Immature natural killer cell (primary cell): ENCODE measurements around the gene KCNIP4. TPM values are rescaled to one million over a fixed set of nuclear protein-coding genes. Genes with fewer than 3 reads are reported as not detected.

Experiments
- DNase-seq, 3 donors: peaks; one replicate each; pipeline ENCODE4 v3.0.0; 2022; ENCODE audit warnings: mixed read lengths in 1 of 3
- H3K27ac Mint-ChIP-seq, 6 donors: one replicate each; pipeline ENCODE4 v1.8.0; 2020; ENCODE audit warnings: mixed read lengths in 6 of 6, mild to moderate bottlenecking in 5 of 6, inconsistent platforms in 4 of 6, moderate library complexity in 3 of 6
- H3K27me3 Mint-ChIP-seq, 3 donors: one replicate each; pipeline ENCODE4 v1.8.0; 2020 to 2021; ENCODE audit warnings: low read depth in 3 of 3, mild to moderate bottlenecking in 3 of 3, mixed read lengths in 3 of 3, moderate library complexity in 3 of 3, inconsistent platforms in 1 of 3
- H3K36me3 Mint-ChIP-seq, 3 donors: one replicate each; pipeline ENCODE4 v1.8.0; 2020; ENCODE audit warnings: mixed read lengths in 3 of 3, inconsistent platforms in 2 of 3, mild to moderate bottlenecking in 2 of 3
- H3K4me1 Mint-ChIP-seq, 2 donors: one replicate each; pipeline ENCODE4 v1.8.0; 2020; ENCODE audit warnings: inconsistent platforms in 2 of 2, mild to moderate bottlenecking in 2 of 2, mixed read lengths in 2 of 2, moderate library complexity in 1 of 2
- H3K4me3 Mint-ChIP-seq, 5 donors: one replicate each; pipeline ENCODE4 v1.8.0; 2020; ENCODE audit warnings: mild to moderate bottlenecking in 5 of 5, mixed read lengths in 5 of 5, inconsistent platforms in 3 of 5, moderate library complexity in 3 of 5
- H3K9me3 Mint-ChIP-seq, 6 donors: one replicate each; pipeline ENCODE4 v1.8.0; 2020; ENCODE audit warnings: mild to moderate bottlenecking in 6 of 6, mixed read lengths in 6 of 6, inconsistent platforms in 4 of 6, moderate library complexity in 3 of 6
- polyA plus RNA-seq, 3 donors: library from polyadenylated mRNA; unstranded; fragments of 300-500 nt; fragmentation: Illumina TruSeq; gene quantifications; one replicate each; pipeline ENCODE4 v1.2.3, GENCODE V29; 2021

The KCNIP4 gene
- polyA plus RNA-seq, 3 donors from 2014 or later = 0.10 TPM; not detected in 2

DNA sequence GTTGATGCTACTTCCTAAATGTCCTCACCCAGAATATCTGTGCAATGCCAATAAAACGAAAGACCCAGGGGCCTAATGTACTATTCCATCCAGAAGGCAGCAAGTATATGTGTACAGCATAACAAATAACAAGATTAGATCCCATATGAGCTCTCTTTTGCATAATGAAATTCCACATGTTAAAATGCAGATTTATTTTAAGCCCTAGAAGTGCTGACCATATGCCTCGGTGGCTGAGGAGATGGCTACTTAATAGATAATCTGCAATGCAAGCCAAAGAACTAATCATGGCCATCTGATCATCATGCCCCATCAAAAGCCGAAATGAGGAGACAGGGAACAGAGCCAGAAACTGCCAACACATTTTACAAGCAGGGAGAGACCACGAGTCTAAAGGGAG is 293.5 kb downstream of the KCNIP4 start:
- Mint-ChIP-seq H3K4me3 (no peak overlapping the region), H3K27ac (no peak overlapping the region), H3K9me3 (peaks cover 0 to 8% (median 0%) of the 10 kb centered on the region in 6 donors), H3K36me3 (no peaks in the 10 kb centered on the region), H3K4me1 (no peaks in the 10 kb centered on the region), H3K27me3 (peaks cover 0 to 2% (median 0%) of the 10 kb centered on the region in 3 donors)
- DNase-seq = no peak

DNA sequence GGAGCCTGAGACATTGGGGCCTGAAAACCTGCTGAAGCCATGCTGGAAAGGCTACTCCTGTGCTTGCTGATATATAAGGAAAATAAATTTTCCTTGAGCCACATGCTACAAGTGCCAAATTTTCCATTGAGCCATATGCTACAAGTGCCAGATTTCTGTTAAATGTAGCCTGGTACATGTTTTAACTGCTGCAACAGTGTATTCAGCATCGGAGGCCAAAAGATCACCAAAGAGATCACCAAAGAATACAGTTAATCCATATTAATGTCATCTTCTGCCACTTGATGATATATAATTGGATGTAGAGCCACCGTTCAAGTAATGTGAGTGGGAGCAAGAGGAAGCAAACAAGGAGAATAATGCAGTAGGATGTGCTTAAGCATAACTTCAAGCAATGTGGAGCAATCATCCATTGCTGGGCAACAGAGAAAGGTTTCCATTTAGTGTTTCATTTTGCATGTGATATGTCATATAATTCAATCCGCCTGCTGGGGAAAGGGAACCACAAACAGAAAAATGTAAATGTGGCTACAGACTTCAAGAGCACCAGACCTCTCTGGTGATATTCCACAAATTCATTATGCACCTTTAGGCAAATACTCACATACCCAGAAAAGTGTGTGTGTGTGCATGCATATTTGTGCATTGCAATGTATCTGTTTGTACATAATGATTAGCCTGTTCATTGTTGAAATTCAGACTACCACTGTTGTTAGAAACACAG is 295.9 kb downstream of the KCNIP4 start:
- DNase-seq = no peak
- Mint-ChIP-seq H3K36me3 (no peaks in the 10 kb centered on the region), H3K27ac (no peak overlapping the region)

DNA sequence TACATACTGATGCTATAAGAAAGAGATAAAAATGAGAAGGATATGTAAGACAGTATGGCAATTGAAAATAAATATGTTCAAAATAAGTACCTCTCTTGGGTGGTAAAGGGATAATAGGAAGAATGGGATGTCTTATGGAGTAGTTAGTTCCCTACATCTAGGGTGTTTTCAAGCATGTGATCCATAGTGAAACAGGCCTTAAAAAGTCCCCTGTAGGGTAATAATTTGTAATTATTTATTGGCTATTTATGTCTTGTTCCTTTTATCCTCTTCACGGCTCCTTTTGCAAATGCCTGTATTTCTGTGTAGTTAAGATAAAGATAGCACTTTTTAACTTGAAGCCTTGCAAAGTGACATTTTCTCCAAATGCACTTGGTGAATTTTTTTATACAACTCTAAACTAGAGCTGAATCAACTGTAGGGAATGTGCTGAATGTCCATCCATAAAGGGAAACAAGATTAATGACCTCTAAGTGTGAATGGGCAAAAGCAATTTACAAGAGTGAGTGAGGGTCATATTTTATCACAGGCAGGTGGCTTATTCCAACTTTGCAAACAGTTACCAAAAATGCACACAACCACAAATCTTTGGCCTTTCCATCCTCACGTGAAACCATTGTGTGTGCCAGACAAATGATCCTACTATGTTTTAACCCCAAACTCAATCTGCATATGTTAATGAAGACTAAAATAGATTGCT is 299.0 kb downstream of the KCNIP4 start:
- Mint-ChIP-seq H3K27ac (no peak overlapping the region), H3K36me3 (no peaks in the 10 kb centered on the region), H3K4me3 (no peak overlapping the region), H3K4me1 (no peaks in the 10 kb centered on the region), H3K9me3 (peaks cover 0 to 5% (median 2%) of the 10 kb centered on the region in 6 donors), H3K27me3 (no peaks in the 10 kb centered on the region)
- no peak for DNase-seq

More for the DNA sequence above, 295.9 kb downstream of the KCNIP4 start:
- H3K4me3 Mint-ChIP-seq = no peak overlapping the region
- H3K4me1 Mint-ChIP-seq = no peaks in the 10 kb centered on the region
- peaks cover 0 to 2% (median 0%) of the 10 kb centered on the region in 3 donors for H3K27me3 Mint-ChIP-seq
- peaks cover 0 to 4% (median 0%) of the 10 kb centered on the region in 6 donors for H3K9me3 Mint-ChIP-seq

DNA sequence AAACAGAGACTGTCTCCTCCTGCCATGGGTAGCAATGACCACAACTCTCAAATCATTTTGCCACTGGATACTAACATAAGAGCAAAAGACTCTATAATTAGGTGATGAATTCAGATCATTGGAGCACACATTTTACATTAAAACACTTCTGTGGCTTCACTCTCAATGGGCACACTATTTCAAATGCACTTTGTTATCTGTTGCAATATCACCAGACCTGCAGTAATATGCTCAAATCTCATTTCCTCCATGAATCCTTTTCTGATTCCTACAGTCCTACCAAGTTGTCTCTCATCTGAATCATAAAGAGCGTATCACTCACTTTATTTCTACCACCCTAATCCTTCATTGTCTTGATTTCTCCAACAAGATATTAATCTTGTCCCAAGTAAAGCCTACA is 302.8 kb downstream of the KCNIP4 start:
- Mint-ChIP-seq H3K4me3 (no peak overlapping the region), H3K36me3 (no peaks in the 10 kb centered on the region), H3K27ac (no peak overlapping the region), H3K9me3 (peaks cover 0 to 5% (median 4%) of the 10 kb centered on the region in 6 donors), H3K4me1 (no peaks in the 10 kb centered on the region), H3K27me3 (peaks cover 0 to 2% (median 0%) of the 10 kb centered on the region in 3 donors)
- no peak for DNase-seq

DNA sequence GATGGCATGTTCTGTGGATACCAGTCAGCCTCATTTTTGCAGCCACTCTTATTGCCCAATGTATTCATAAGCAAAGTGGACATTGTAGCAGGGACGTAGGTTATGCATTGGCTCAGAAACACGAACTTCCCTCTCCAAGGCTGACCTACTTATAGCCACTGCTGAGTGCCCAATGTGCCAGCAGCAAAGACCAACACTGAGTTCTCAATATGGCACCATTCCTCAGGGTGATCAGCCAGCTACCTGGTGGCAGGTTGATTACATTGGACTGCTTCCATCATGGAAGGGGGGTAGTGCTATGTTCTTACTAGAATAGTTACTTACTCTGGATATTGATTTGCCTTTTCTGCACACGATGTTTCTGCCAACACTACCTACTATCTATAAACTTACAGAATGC is 306.9 kb downstream of the KCNIP4 start:
- Mint-ChIP-seq H3K4me3 (no peak overlapping the region), H3K27me3 (peaks cover 0 to 2% (median 0%) of the 10 kb centered on the region in 3 donors), H3K27ac (no peak overlapping the region), H3K4me1 (no peaks in the 10 kb centered on the region), H3K9me3 (peaks cover 0 to 17% (median 4%) of the 10 kb centered on the region in 6 donors), H3K36me3 (no peaks in the 10 kb centered on the region)
- no peak for DNase-seq

DNA sequence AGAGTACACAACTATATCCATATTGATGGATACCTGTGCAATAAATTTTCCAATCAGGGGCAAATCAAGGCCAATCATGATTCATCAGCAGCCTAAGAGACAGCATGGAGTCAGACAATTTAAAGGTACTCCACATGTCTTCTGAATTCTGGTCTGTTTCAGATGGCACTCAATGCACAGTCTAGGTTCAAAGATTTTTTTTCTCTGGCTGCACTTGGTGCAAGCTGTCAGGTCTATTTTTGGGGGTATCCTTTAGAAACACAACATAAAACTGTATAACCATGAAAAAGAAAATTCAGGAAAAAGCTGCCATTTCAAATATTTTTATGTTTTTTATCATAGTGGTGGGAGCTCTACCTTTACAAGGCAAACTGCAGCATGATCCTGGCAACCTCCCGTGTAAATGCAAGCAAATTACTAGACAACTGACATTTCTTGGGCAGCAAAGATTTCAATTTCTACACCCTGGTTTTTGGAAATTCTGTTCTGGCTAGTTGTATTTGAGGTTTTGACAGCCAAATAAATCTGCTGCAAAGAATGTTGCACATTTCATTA is 310.3 kb downstream of the KCNIP4 start:
- Mint-ChIP-seq H3K9me3 (peaks cover 0 to 27% (median 4%) of the 10 kb centered on the region in 6 donors), H3K4me1 (no peaks in the 10 kb centered on the region), H3K27me3 (peaks cover 0 to 2% (median 0%) of the 10 kb centered on the region in 3 donors), H3K4me3 (no peak overlapping the region), H3K27ac (no peak overlapping the region), H3K36me3 (no peaks in the 10 kb centered on the region)
- DNase-seq = no peak

DNA sequence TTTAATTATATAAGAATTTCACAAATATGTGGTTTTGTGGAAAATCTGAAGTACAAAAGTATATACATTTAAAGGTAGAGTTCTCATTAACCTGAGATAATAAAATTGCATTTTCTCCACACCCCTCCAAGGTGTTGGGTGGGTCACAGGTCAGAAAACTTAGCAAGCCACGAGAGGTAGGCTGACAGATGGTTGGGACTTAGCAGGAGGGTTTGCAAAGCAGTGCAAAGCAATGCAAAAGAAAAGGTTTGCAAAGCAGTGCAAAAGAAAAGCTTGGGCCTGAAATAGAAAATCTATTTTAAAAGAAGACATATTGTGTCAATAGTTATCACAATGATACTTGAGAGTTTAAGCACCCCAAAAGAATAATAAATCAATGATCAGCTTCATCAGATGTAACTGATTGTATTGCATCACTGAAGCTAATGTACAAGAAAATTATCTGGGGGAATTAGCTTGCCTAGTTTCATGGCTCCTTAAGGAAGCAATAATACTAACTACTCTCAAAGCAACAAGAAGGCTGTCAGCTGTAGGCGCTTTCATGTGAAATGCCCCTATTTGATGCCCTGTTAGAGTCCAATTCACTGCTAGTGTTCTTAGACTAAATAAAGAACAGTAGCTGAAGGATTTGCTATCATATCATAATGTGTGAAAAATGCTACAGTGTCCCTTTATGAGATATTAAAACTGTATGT is 319.5 kb downstream of the KCNIP4 start:
- Mint-ChIP-seq H3K4me1 (no peaks in the 10 kb centered on the region), H3K4me3 (no peak overlapping the region), H3K36me3 (no peaks in the 10 kb centered on the region), H3K27ac (no peak overlapping the region), H3K9me3 (peaks cover 6 to 25% (median 7%) of the 10 kb centered on the region in 6 donors), H3K27me3 (peaks cover 0 to 2% (median 0%) of the 10 kb centered on the region in 3 donors)
- no peak for DNase-seq

DNA sequence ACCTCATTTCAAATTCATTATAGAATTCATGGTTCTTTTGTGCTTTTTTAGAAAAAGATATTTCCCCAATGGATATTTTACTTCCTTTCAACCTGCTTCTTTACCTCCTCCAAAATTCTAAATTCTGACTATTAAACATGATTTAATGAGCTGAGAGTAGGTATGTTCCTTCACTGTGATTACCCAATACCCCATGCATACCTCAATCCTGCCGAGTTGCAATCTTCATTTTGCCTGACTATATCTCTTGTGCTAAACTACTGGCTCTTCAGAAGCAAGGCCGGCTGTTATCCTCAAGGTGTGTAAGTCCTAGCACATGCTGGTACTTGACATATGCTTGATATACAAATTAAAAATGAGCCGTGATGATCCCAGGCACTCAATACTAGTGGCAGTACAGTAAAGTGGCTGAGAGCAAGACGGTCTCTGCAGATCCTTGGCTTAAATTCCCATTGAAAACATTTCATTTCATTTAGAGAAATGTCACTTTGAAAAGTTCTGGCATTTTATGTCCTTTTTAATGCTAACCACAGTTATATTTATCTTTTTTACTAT is 320.4 kb downstream of the KCNIP4 start:
- Mint-ChIP-seq H3K27me3 (peaks cover 0 to 2% (median 0%) of the 10 kb centered on the region in 3 donors), H3K4me3 (no peak overlapping the region), H3K9me3 (peaks cover 5 to 21% (median 7%) of the 10 kb centered on the region in 6 donors), H3K4me1 (no peaks in the 10 kb centered on the region), H3K27ac (no peak overlapping the region), H3K36me3 (no peaks in the 10 kb centered on the region)
- DNase-seq = no peak

DNA sequence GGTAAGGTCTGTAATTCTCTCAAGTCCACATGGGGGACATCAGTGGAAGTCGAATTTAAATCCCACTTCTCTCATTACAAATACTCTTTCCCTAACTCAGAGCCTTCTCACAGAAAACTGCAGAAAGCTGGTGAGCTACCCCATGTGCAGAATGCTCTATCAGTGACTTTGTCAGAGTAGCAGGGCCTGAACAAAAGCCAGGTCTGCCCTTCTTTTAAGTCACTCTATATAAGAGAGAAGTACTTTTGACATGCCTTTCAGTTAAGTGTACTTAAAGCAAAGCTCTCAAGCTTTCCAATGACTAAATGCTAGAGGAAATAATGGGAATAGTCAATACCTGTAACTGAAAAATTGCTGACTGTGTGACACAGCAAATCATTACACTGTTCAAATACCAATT is 323.1 kb downstream of the KCNIP4 start:
- Mint-ChIP-seq H3K4me1 (no peaks in the 10 kb centered on the region), H3K9me3 (peaks cover 0 to 8% (median under 1%) of the 10 kb centered on the region in 6 donors), H3K36me3 (no peaks in the 10 kb centered on the region), H3K27ac (no peak overlapping the region), H3K4me3 (no peak overlapping the region), H3K27me3 (peaks cover 0 to 2% (median 0%) of the 10 kb centered on the region in 3 donors)
- no peak for DNase-seq

DNA sequence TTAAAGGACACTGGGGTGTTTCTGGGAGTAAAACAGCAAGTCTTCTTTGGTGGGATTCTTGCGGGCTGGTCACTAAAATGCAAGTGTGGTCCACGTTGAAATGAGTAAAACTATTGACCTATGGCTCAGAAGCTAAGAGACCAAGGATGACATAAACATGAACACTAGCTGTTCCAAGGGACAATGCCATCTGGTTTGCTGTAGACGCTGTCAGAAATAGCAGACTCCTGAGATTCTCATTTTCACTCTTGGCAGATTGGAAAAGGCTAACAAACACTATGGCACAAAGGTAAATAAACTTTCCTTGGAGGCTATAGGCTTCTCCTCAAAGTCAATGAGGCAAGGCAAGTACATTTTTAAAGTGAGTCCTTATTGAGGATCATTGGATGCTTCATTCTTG is 343.6 kb downstream of the KCNIP4 start:
- H3K9me3 Mint-ChIP-seq = peaks cover under 1 to 25% (median 9%) of the 10 kb centered on the region in 6 donors
- H3K4me1 Mint-ChIP-seq = no peaks in the 10 kb centered on the region
- H3K4me3 Mint-ChIP-seq = no peak overlapping the region
- H3K36me3 Mint-ChIP-seq = no peaks in the 10 kb centered on the region
- no peak for DNase-seq
- H3K27ac Mint-ChIP-seq = no peak overlapping the region
- H3K27me3 Mint-ChIP-seq = peaks cover 0 to 3% (median 0%) of the 10 kb centered on the region in 3 donors

DNA sequence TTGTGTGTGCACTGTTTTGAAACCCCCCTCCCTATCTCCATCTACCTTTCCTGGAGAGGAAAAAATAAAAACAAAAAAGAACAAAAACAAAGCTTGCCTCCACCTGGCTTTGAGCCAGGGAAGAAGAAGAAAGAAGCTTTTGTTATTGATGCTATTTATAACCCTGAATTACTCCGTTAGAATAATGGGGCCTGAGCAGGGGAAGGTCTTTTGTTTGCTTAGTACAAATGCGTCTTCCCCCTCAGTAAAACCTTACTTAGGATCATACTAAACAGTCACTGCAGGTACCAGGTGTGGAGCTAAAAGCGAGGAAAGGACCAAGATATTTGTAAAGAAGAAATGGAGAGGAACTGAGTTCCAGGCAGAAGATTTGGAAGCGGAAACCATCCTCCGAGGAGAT is 352.1 kb downstream of the KCNIP4 start:
- Mint-ChIP-seq H3K4me1 (no peaks in the 10 kb centered on the region), H3K9me3 (peaks cover 1 to 32% (median 7%) of the 10 kb centered on the region in 6 donors), H3K4me3 (no peak overlapping the region), H3K27me3 (peaks cover 0 to 3% (median 0%) of the 10 kb centered on the region in 3 donors), H3K27ac (no peak overlapping the region), H3K36me3 (no peaks in the 10 kb centered on the region)
- no peak for DNase-seq

DNA sequence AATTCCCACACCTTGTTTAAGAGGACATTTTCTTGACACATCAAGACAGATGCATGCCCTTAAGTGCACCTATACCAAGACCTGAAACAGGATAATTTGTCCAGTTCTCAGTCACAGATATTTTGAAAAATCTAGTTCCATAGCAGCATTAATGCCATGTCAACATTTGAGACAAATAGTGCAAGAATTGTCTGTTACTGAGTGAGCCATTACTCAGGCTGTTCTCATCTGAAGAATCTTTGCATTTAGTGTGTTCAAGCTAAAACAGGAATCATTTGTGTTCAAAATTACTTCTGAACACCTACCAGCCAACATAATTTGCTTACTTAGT is 354.9 kb downstream of the KCNIP4 start:
- peaks cover 0 to 22% (median 8%) of the 10 kb centered on the region in 6 donors for H3K9me3 Mint-ChIP-seq
- peaks cover 0 to 5% (median 1%) of the 10 kb centered on the region in 3 donors for H3K27me3 Mint-ChIP-seq
- no peaks in the 10 kb centered on the region for H3K36me3 Mint-ChIP-seq
- H3K27ac Mint-ChIP-seq = no peak overlapping the region
- no peak for DNase-seq
- H3K4me3 Mint-ChIP-seq = no peak overlapping the region
- no peaks in the 10 kb centered on the region for H3K4me1 Mint-ChIP-seq

DNA sequence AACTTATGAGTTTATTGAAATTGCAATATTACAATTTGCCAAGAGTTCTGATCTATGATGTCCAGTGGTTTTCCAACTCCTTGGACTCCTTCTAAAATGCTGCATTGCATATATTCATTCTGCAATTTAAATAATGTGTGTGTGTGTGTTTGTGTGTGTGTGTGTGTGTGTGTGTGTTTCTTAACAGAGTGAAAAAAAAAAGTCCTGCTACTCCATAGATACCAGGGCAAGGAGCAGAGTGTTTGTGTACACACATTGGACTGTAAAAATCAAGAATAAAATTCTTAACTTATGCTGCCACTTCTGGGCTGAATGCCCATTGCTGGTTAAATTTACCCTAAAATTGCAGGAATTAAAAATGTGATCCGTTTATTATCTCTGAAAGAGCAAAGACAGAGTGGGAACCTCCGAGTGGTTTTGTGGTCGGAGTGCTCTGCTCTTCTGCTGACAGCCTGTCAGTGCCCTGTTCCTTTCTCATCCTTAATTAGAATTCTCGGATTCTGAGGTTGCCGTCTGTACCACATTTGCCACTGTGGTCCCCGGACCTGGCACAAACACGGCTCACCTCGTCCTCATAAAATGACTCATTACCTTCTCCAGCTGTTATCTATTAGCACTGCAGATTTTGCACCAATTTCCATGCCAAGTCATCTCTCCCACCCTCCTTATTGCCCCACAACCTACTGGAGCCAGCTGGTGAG is 355.5 kb downstream of the KCNIP4 start:
- H3K27me3 Mint-ChIP-seq = peaks cover 0 to 5% (median 1%) of the 10 kb centered on the region in 3 donors
- DNase-seq = no peak
- H3K4me3 Mint-ChIP-seq = no peak overlapping the region
- H3K27ac Mint-ChIP-seq = no peak overlapping the region
- peaks cover 0 to 22% (median 8%) of the 10 kb centered on the region in 6 donors for H3K9me3 Mint-ChIP-seq
- H3K36me3 Mint-ChIP-seq = no peaks in the 10 kb centered on the region
- no peaks in the 10 kb centered on the region for H3K4me1 Mint-ChIP-seq
